Gastrocnemius medialis (tissue), 4 donors: Measurements from ENCODE around the gene REC8. TPM values are rescaled to one million over a fixed set of nuclear protein-coding genes. Genes with fewer than 3 reads are reported as not detected.

ENCODE experiments used
- ATAC-seq, 2 donors: fragments of 150-250 bp; one replicate each; pipeline ENCODE4 v1.9.1; 2016
- DNase-seq, 2 donors: peaks; one replicate each; pipeline ENCODE4 v3.0.0-alpha.2; 2019
- H3K27ac ChIP-seq, 4 donors: fragments of 200-600 bp; sonication (generic); 1 replicate in 1 of 4; 2 replicates in 3 of 4; pipeline ENCODE4 v1.5.1; 2016 to 2018; ENCODE audit warnings: mild to moderate bottlenecking in 2 of 4, moderate library complexity in 1 of 4
- H3K27me3 ChIP-seq, 3 donors: fragments of 200-600 bp; sonication (generic) in 2 of 3; 1 replicate in 1 of 3; 2 replicates in 2 of 3; pipeline versions ENCODE4 v1.5.1 to v1.6.0; 2016 to 2019; ENCODE audit warnings: mild to moderate bottlenecking in 1 of 3, moderate library complexity in 1 of 3
- H3K36me3 ChIP-seq, 2 donors: fragments of 200-600 bp; sonication (generic) in 1 of 2; one replicate each; pipeline ENCODE4 v1.5.1; 2017 to 2018
- H3K4me1 ChIP-seq, 2 donors: fragments of 200-600 bp; sonication (generic) in 1 of 2; one replicate each; pipeline ENCODE4 v1.5.1; 2016 to 2017; ENCODE audit warnings: mild to moderate bottlenecking in 2 of 2
- H3K4me3 ChIP-seq, 4 donors: fragments of 200-600 bp; sonication (generic) in 3 of 4; 1 replicate in 1 of 4; 2 replicates in 3 of 4; pipeline ENCODE4 v1.5.1; 2016 to 2019; ENCODE audit warnings: mild to moderate bottlenecking in 2 of 4
- H3K9me3 ChIP-seq, 3 donors: fragments of 200-600 bp; sonication (generic) in 2 of 3; 1 replicate in 1 of 3; 2 replicates in 2 of 3; pipeline ENCODE4 v1.5.1; 2016 to 2019
- CTCF ChIP-seq, 5 experiments: fragments of 450-650 bp in 3 of 5; fragments of 200-600 bp in 2 of 5; sonication (generic) in 2 of 5; IDR thresholded peaks in 4 of 5; conservative IDR thresholded peaks in 1 of 5; 1 replicate in 4 of 5; 2 replicates in 1 of 5; pipeline ENCODE4 v1.5.1; 2016 to 2019; ENCODE audit warnings: antibody characterized with exemption in 5 of 5, mild to moderate bottlenecking in 3 of 5, moderate library complexity in 3 of 5
- POLR2A ChIP-seq, 2 donors: fragments of 450-650 bp; IDR thresholded peaks; one replicate each; pipeline ENCODE4 v1.6.1; 2017; ENCODE audit warnings: antibody characterized with exemption in 2 of 2, mild to moderate bottlenecking in 2 of 2, moderate library complexity in 2 of 2
- in situ Hi-C, 4 donors: fragments of 200-750 bp; cut with MboI; loops; one replicate each; pipeline versions ENCODE4 v1.15.0 to v1.8.0; 2017; ENCODE audit warnings: low sequenced_read_pairs in 4 of 4
- intact Hi-C: fragments of 100-400 bp; cut with DNase I; formaldehyde crosslinking; loops from one replicate; pipeline ENCODE4 v1.15.1; 2023; ENCODE audit warnings: low total_unique reads
- total RNA-seq, 4 donors: library from RNA; depleted of rRNA; stranded (reverse); fragments of >200 nt; gene quantifications; one replicate each; pipeline versions ENCODE4 v1.1.0 to v1.2.3, GENCODE V29; 2016

REC8 gene
- total RNA-seq, 4 donors from 2014 or later = 0.27 to 3.1 (median 0.82) TPM; not detected in 1

- intact Hi-C loops = loop anchor here (10.0 kb wide), 1 partner anchor 130 kb away; the partner anchor contains the start of genes DHRS1 and NOP9
- H3K4me3 ChIP-seq = no peak overlapping the region
- peaks cover 23 to 30% of the 10 kb centered on the region in 2 donors for H3K4me1 ChIP-seq
- no peak for TF ChIP-seq POLR2A (IDR thresholded peaks at IDR 0.05)
- no peak for TF ChIP-seq CTCF (IDR thresholded peaks at IDR 0.05 in 4 of 5, conservative IDR thresholded peaks at IDR 0.05 in 1 of 5)
- DNase-seq (no peak), ATAC-seq (no peak)
- no peak overlapping the region for H3K27ac ChIP-seq
- in situ Hi-C loops = loop anchor here in 1 of 4 donors (5.0 kb wide), 1 partner anchor 107 kb away; no protein-coding TSS in a partner anchor
- peaks cover 0 to 2% (median 0%) of the 10 kb centered on the region in 3 donors for H3K27me3 ChIP-seq
- H3K36me3 ChIP-seq = peaks cover 0 to 52% of the 10 kb centered on the region in 2 donors
- no peaks in the 10 kb centered on the region for H3K9me3 ChIP-seq
These were observed 7.3 kb upstream of the REC8 start for GRCh38 chr14:24164518-24164991.

GRCh38 chr14:24165785-24166184 lies 6.1 kb upstream of the REC8 start:
- in situ Hi-C loops = no loop called here
- no peak for ATAC-seq
- Histone ChIP-seq H3K4me3 (no peak overlapping the region), H3K27me3 (peaks cover 0 to 7% (median 2%) of the 10 kb centered on the region in 3 donors), H3K4me1 (peaks cover 23 to 26% of the 10 kb centered on the region in 2 donors), H3K36me3 (peaks cover 0 to 41% of the 10 kb centered on the region in 2 donors), H3K27ac (no peak overlapping the region), H3K9me3 (no peaks in the 10 kb centered on the region)
- TF ChIP-seq POLR2A (IDR thresholded peaks at IDR 0.05) (no peak), CTCF (IDR thresholded peaks at IDR 0.05 in 4 of 5, conservative IDR thresholded peaks at IDR 0.05 in 1 of 5) (no peak)
- no peak for DNase-seq
- intact Hi-C loops = loop anchor here (10.0 kb wide), 1 partner anchor 129 kb away; the partner anchor contains the start of genes DHRS1 and NOP9

GRCh38 chr14:24167469-24168114 lies 4.3 kb upstream of the REC8 start:
- Histone ChIP-seq H3K27ac (no peak overlapping the region), H3K4me3 (no peak overlapping the region), H3K4me1 (peaks cover 13% of the 10 kb centered on the region in 2 donors), H3K9me3 (no peaks in the 10 kb centered on the region), H3K36me3 (peaks cover 0 to 38% of the 10 kb centered on the region in 2 donors), H3K27me3 (peaks cover 9 to 21% (median 14%) of the 10 kb centered on the region in 3 donors)
- no peak for ATAC-seq
- no peak for TF ChIP-seq POLR2A (IDR thresholded peaks at IDR 0.05)
- no peak for TF ChIP-seq CTCF (IDR thresholded peaks at IDR 0.05 in 4 of 5, conservative IDR thresholded peaks at IDR 0.05 in 1 of 5)
- DNase-seq = no peak
- intact Hi-C loops = loop anchor here (10.0 kb wide), 1 partner anchor 127 kb away; the partner anchor contains the start of genes DHRS1 and NOP9
- in situ Hi-C loops = no loop called here

GRCh38 chr14:24172261-24172860 lies 481 bp downstream of the REC8 start:
- TF ChIP-seq POLR2A (IDR thresholded peaks at IDR 0.05) = no peak
- TF ChIP-seq CTCF (IDR thresholded peaks at IDR 0.05 in 4 of 5, conservative IDR thresholded peaks at IDR 0.05 in 1 of 5) = no peak
- peak in 1 of 2 donors; percentile 17 for ATAC-seq
- Histone ChIP-seq H3K36me3 (no peaks in the 10 kb centered on the region), H3K9me3 (no peaks in the 10 kb centered on the region), H3K27ac (no peak overlapping the region), H3K4me1 (peaks cover 4 to 5% of the 10 kb centered on the region in 2 donors), H3K27me3 (peaks cover 9 to 21% (median 15%) of the 10 kb centered on the region in 3 donors), H3K4me3 (peak overlapping the region in 1 of 4 donors; percentile 21)
- DNase-seq = no peak
- intact Hi-C loops = no loop called here
- in situ Hi-C loops = no loop called here
